Measurements from ENCODE around the gene ITPR1. TPM values are rescaled to one million over a fixed set of nuclear protein-coding genes. Genes with fewer than 3 reads are reported as not detected.

ITPR1 gene
- total RNA-seq, 4 donors from 2014 or later = 9.5 to 24.1 (median 17.5) TPM

DNA sequence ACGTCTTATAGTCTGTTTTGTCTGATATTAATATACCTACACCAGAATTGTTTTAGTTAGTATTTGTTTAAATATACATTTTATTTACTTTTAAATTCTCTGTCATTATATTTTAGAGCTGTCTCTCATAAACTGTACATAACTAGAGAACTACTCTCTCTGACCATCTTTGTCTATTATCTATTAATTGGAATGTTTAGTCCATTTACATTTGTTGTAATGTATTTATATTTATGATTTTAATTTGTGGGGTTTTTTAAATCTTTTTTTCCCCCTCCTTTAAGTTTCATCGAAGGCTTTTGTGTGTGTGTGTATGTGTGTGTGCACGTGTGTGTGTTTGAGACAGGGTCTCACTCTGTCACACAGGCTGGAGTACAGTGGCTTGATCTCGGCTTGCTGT is 47.1 kb downstream of the ITPR1 start:
- no peak for DNase-seq (ENCODE audit: low spot score in 2 of 2)
- TF ChIP-seq POLR2A (IDR thresholded peaks at IDR 0.05) = no peak
- no peak for TF ChIP-seq CTCF (IDR thresholded peaks at IDR 0.05)
- H3K4me3 ChIP-seq (ENCODE audit: low read depth, poor library complexity, severe bottlenecking) = no peak overlapping the region
- WGBS, 2 donors = 93 to 100% methylated on average over 4 of the region's 4 CpGs
- intact Hi-C loops (cut with DNase I; ENCODE audit: low total_unique reads) = no loop called here

DNA sequence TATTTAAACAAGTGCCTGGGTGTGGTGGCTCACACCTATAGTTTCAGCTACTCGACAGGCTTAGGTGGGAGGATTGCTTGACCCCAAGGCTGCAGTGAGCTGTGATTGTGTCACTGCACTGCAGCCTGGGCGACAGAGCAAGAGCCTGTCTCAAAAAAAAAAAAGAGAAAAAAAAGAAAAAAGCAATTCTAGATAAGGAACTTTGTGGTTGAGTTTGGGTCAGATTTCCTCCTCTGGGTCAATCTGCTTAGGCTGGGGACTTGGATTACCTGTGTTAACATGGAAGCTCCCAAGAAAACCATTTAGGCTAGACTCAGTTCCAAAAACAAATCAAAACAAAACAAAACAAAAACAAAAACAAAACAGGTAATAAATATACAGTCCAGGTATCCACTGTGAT is 50.0 kb downstream of the ITPR1 start:
- intact Hi-C loops (cut with DNase I; ENCODE audit: low total_unique reads) = no loop called here
- TF ChIP-seq POLR2A (IDR thresholded peaks at IDR 0.05) = no peak
- no peak for TF ChIP-seq CTCF (IDR thresholded peaks at IDR 0.05)
- 59 to 83% methylated on average over 2 of the region's 2 CpGs for WGBS, 2 donors

GRCh38 chr3:4546346-4547178 is 53.4 kb downstream of the ITPR1 start:
- DNase-seq (ENCODE audit: low spot score in 2 of 2) = no peak

More for the DNA sequence above, 50.0 kb downstream of the ITPR1 start:
- H3K4me3 ChIP-seq (ENCODE audit: low read depth, poor library complexity, severe bottlenecking) = no peak overlapping the region
- no peak for DNase-seq (ENCODE audit: low spot score in 2 of 2)

GRCh38 chr3:4547799-4548198 is 54.7 kb downstream of the ITPR1 start:
- 86 to 88% methylated on average over 4 of the region's 4 CpGs for WGBS, 2 donors
- no peak for DNase-seq (ENCODE audit: low spot score in 2 of 2)
- H3K4me3 ChIP-seq (ENCODE audit: low read depth, poor library complexity, severe bottlenecking) = no peak overlapping the region
- TF ChIP-seq POLR2A (IDR thresholded peaks at IDR 0.05) = no peak
- TF ChIP-seq CTCF (IDR thresholded peaks at IDR 0.05) = no peak
- intact Hi-C loops (cut with DNase I; ENCODE audit: low total_unique reads) = no loop called here

More at GRCh38 chr3:4546346-4547178, 53.4 kb downstream of the ITPR1 start:
- intact Hi-C loops (cut with DNase I; ENCODE audit: low total_unique reads) = no loop called here
- TF ChIP-seq CTCF (IDR thresholded peaks at IDR 0.05) (no peak), POLR2A (IDR thresholded peaks at IDR 0.05) (no peak)
- H3K4me3 ChIP-seq (ENCODE audit: low read depth, poor library complexity, severe bottlenecking) = no peak overlapping the region
- 58 to 77% methylated on average over 9 of the region's 9 CpGs for WGBS, 2 donors

DNA sequence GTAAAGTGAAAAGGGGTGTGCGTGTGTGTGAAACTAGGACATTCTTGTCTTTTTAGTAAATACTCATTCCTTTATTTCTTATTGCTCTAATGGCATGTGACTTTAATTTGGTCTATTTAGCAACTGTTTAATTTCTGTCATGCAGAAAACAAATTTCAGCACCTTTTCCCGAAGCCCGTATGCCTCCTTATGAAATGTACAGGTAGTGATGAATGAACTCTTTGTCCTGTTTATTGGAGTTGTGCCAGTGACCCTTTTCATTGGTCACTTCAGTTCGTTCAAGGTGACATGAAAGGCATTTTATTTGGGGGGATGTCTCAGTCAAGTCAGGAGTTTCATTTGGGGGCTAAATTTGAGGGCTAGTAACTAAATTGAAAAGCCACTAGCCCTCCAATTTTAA is 55.2 kb downstream of the ITPR1 start:
- intact Hi-C loops (cut with DNase I; ENCODE audit: low total_unique reads) = no loop called here
- no peak for DNase-seq (ENCODE audit: low spot score in 2 of 2)
- 86 to 91% methylated on average over 4 of the region's 4 CpGs for WGBS, 2 donors
- no peak overlapping the region for H3K4me3 ChIP-seq (ENCODE audit: low read depth, poor library complexity, severe bottlenecking)
- TF ChIP-seq POLR2A (IDR thresholded peaks at IDR 0.05) (no peak), CTCF (IDR thresholded peaks at IDR 0.05) (no peak)
